Measurements from ENCODE around the gene ADCY5. TPM values are rescaled to one million over a fixed set of nuclear protein-coding genes. Genes with fewer than 3 reads are reported as not detected.

ADCY5 gene
- total RNA-seq, 2 experiments from 2014 or later, result not detected

GRCh38 chr3:123388042-123388441, 60.8 kb downstream of the ADCY5 start:
- H3K36me3 Mint-ChIP-seq (ENCODE audit: low read depth), result no peaks in the 10 kb centered on the region
- H3K9me3 Mint-ChIP-seq (ENCODE audit: insufficient read depth), result no peaks in the 10 kb centered on the region
- H3K27ac Mint-ChIP-seq, result no peak overlapping the region
- no peak for ATAC-seq
- DNase-seq, result no peak
- peaks cover 4% of the 10 kb centered on the region for H3K27me3 Mint-ChIP-seq (ENCODE audit: low read depth)
- CTCF ChIA-PET, result interaction anchor here (1.1 kb wide), 1 partner anchor 60 kb away, joined by 3 read pairs; no protein-coding TSS in a partner anchor
- POLR2A ChIA-PET, result no interaction called here
- no peaks in the 10 kb centered on the region for H3K4me1 Mint-ChIP-seq (ENCODE audit: low read depth)
- H3K4me3 Mint-ChIP-seq, result no peak overlapping the region

- H3K4me1 Mint-ChIP-seq (ENCODE audit: low read depth), result no peaks in the 10 kb centered on the region
- no peak for DNase-seq
- H3K27me3 Mint-ChIP-seq (ENCODE audit: low read depth), result peaks cover 4% of the 10 kb centered on the region
- H3K9me3 Mint-ChIP-seq (ENCODE audit: insufficient read depth), result no peaks in the 10 kb centered on the region
- no peak for ATAC-seq
- H3K4me3 Mint-ChIP-seq, result no peak overlapping the region
- no peaks in the 10 kb centered on the region for H3K36me3 Mint-ChIP-seq (ENCODE audit: low read depth)
- H3K27ac Mint-ChIP-seq, result no peak overlapping the region
- POLR2A ChIA-PET, result no interaction called here
- CTCF ChIA-PET, result interaction anchor here (1.1 kb wide), 1 partner anchor 60 kb away, joined by 3 read pairs; no protein-coding TSS in a partner anchor
These were observed 61.4 kb downstream of the ADCY5 start for GRCh38 chr3:123387532-123387931.

GRCh38 chr3:123386477-123387040, 62.3 kb downstream of the ADCY5 start:
- ATAC-seq (no peak), DNase-seq (no peak)
- Mint-ChIP-seq H3K27ac (no peak overlapping the region), H3K36me3 (ENCODE audit: low read depth) (no peaks in the 10 kb centered on the region), H3K4me1 (ENCODE audit: low read depth) (no peaks in the 10 kb centered on the region), H3K4me3 (no peak overlapping the region), H3K9me3 (ENCODE audit: insufficient read depth) (no peaks in the 10 kb centered on the region), H3K27me3 (ENCODE audit: low read depth) (peaks cover 2% of the 10 kb centered on the region)
- CTCF ChIA-PET, result interaction anchor here (0.6 kb wide), 1 partner anchor 57 kb away, joined by 3 read pairs; no protein-coding TSS in a partner anchor
- POLR2A ChIA-PET, result no interaction called here

GRCh38 chr3:123385981-123386380, 62.9 kb downstream of the ADCY5 start:
- ChIA-PET POLR2A (no interaction called here), CTCF (no interaction called here)
- H3K4me3 Mint-ChIP-seq, result no peak overlapping the region
- ATAC-seq (no peak), DNase-seq (no peak)
- H3K27ac Mint-ChIP-seq, result no peak overlapping the region
- no peaks in the 10 kb centered on the region for H3K36me3 Mint-ChIP-seq (ENCODE audit: low read depth)
- peaks cover 2% of the 10 kb centered on the region for H3K27me3 Mint-ChIP-seq (ENCODE audit: low read depth)
- no peaks in the 10 kb centered on the region for H3K9me3 Mint-ChIP-seq (ENCODE audit: insufficient read depth)
- H3K4me1 Mint-ChIP-seq (ENCODE audit: low read depth), result no peaks in the 10 kb centered on the region

- Mint-ChIP-seq H3K36me3 (ENCODE audit: low read depth) (no peaks in the 10 kb centered on the region), H3K9me3 (ENCODE audit: insufficient read depth) (no peaks in the 10 kb centered on the region), H3K4me3 (no peak overlapping the region), H3K27me3 (ENCODE audit: low read depth) (peaks cover 2% of the 10 kb centered on the region), H3K27ac (no peak overlapping the region), H3K4me1 (ENCODE audit: low read depth) (no peaks in the 10 kb centered on the region)
- ATAC-seq, result no peak
- no peak for DNase-seq
- POLR2A ChIA-PET, result no interaction called here
- CTCF ChIA-PET, result no interaction called here
These were observed 63.4 kb downstream of the ADCY5 start for GRCh38 chr3:123385499-123385898.

- H3K36me3 Mint-ChIP-seq (ENCODE audit: low read depth), result no peaks in the 10 kb centered on the region
- H3K27me3 Mint-ChIP-seq (ENCODE audit: low read depth), result peaks cover 2% of the 10 kb centered on the region
- no peaks in the 10 kb centered on the region for H3K9me3 Mint-ChIP-seq (ENCODE audit: insufficient read depth)
- no peak overlapping the region for H3K27ac Mint-ChIP-seq
- H3K4me3 Mint-ChIP-seq, result no peak overlapping the region
- CTCF ChIA-PET, result no interaction called here
- POLR2A ChIA-PET, result no interaction called here
- no peaks in the 10 kb centered on the region for H3K4me1 Mint-ChIP-seq (ENCODE audit: low read depth)
- ATAC-seq, result no peak
- DNase-seq, result no peak
These were observed 63.9 kb downstream of the ADCY5 start for GRCh38 chr3:123385001-123385401.

- H3K4me1 Mint-ChIP-seq (ENCODE audit: low read depth), result no peaks in the 10 kb centered on the region
- no peak overlapping the region for H3K4me3 Mint-ChIP-seq
- H3K27me3 Mint-ChIP-seq (ENCODE audit: low read depth), result peaks cover 2% of the 10 kb centered on the region
- ATAC-seq (no peak), DNase-seq (no peak)
- H3K36me3 Mint-ChIP-seq (ENCODE audit: low read depth), result no peaks in the 10 kb centered on the region
- no peaks in the 10 kb centered on the region for H3K9me3 Mint-ChIP-seq (ENCODE audit: insufficient read depth)
- CTCF ChIA-PET, result no interaction called here
- POLR2A ChIA-PET, result no interaction called here
- no peak overlapping the region for H3K27ac Mint-ChIP-seq
These were observed 64.6 kb downstream of the ADCY5 start for GRCh38 chr3:123384256-123384655.

GRCh38 chr3:123383091-123384053, 65.5 kb downstream of the ADCY5 start:
- Mint-ChIP-seq H3K27ac (no peak overlapping the region), H3K27me3 (ENCODE audit: low read depth) (peaks cover 2% of the 10 kb centered on the region), H3K4me1 (ENCODE audit: low read depth) (no peaks in the 10 kb centered on the region), H3K4me3 (no peak overlapping the region), H3K36me3 (ENCODE audit: low read depth) (no peaks in the 10 kb centered on the region), H3K9me3 (ENCODE audit: insufficient read depth) (no peaks in the 10 kb centered on the region)
- no peak for ATAC-seq
- ChIA-PET POLR2A (no interaction called here), CTCF (no interaction called here)
- no peak for DNase-seq

- Mint-ChIP-seq H3K36me3 (ENCODE audit: low read depth) (no peaks in the 10 kb centered on the region), H3K4me1 (ENCODE audit: low read depth) (no peaks in the 10 kb centered on the region), H3K9me3 (ENCODE audit: insufficient read depth) (no peaks in the 10 kb centered on the region), H3K27ac (no peak overlapping the region), H3K4me3 (no peak overlapping the region), H3K27me3 (ENCODE audit: low read depth) (no peaks in the 10 kb centered on the region)
- ATAC-seq, result no peak
- CTCF ChIA-PET, result no interaction called here
- no peak for DNase-seq
- POLR2A ChIA-PET, result no interaction called here
These were observed 68.6 kb downstream of the ADCY5 start for GRCh38 chr3:123380261-123380660.

- H3K36me3 Mint-ChIP-seq (ENCODE audit: low read depth), result no peaks in the 10 kb centered on the region
- H3K4me3 Mint-ChIP-seq, result no peak overlapping the region
- ChIA-PET CTCF (no interaction called here), POLR2A (no interaction called here)
- H3K4me1 Mint-ChIP-seq (ENCODE audit: low read depth), result no peaks in the 10 kb centered on the region
- H3K27me3 Mint-ChIP-seq (ENCODE audit: low read depth), result peaks cover 3% of the 10 kb centered on the region
- H3K27ac Mint-ChIP-seq, result no peak overlapping the region
- H3K9me3 Mint-ChIP-seq (ENCODE audit: insufficient read depth), result no peaks in the 10 kb centered on the region
- DNase-seq (no peak), ATAC-seq (no peak)
These were observed 69.7 kb downstream of the ADCY5 start for GRCh38 chr3:123379041-123379830.

GRCh38 chr3:123378409-123378915, 70.4 kb downstream of the ADCY5 start:
- ChIA-PET POLR2A (no interaction called here), CTCF (no interaction called here)
- ATAC-seq, result no peak
- no peak for DNase-seq
- Mint-ChIP-seq H3K36me3 (ENCODE audit: low read depth) (no peaks in the 10 kb centered on the region), H3K4me3 (no peak overlapping the region), H3K4me1 (ENCODE audit: low read depth) (no peaks in the 10 kb centered on the region), H3K27ac (no peak overlapping the region), H3K27me3 (ENCODE audit: low read depth) (peaks cover 7% of the 10 kb centered on the region), H3K9me3 (ENCODE audit: insufficient read depth) (no peaks in the 10 kb centered on the region)

GRCh38 chr3:123377243-123377740, 71.6 kb downstream of the ADCY5 start:
- Mint-ChIP-seq H3K4me1 (ENCODE audit: low read depth) (no peaks in the 10 kb centered on the region), H3K27ac (no peak overlapping the region), H3K36me3 (ENCODE audit: low read depth) (no peaks in the 10 kb centered on the region), H3K27me3 (ENCODE audit: low read depth) (peaks cover 10% of the 10 kb centered on the region), H3K4me3 (no peak overlapping the region), H3K9me3 (ENCODE audit: insufficient read depth) (no peaks in the 10 kb centered on the region)
- CTCF ChIA-PET, result no interaction called here
- POLR2A ChIA-PET, result no interaction called here
- no peak for DNase-seq
- ATAC-seq, result no peak
